ENCODE data around the gene PDE8B.
"Not testable (repeated sequence)": the region's sequence is repeated elsewhere in the genome, so short reads cannot be mapped to it uniquely, and the experiment has no call there.

Gene PDE8B

GRCh38 chr5:77366717-77367500, 156.4 kb downstream of the PDE8B start:
- DNase-seq = no peak

DNA sequence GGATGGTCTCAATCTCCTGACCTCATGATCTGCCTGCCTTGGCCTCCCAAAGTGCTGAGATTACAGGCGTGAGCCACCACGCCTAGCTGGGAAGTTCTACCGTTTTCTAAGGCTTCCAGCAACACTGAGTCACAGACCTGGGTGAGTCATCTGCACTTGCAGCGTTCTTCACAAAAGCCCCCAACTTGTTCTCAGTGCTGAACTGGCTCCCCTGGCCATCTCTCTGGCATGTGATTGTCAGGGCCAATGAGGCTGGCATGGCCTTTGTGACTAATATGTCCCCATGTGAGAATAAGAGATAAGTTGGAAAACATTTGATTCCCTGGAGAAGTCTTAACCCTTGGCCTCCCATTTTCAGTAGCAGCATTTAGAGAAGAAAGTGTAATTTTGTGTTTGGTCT, 157.3 kb downstream of the PDE8B start:
- DNase-seq = no peak

DNA sequence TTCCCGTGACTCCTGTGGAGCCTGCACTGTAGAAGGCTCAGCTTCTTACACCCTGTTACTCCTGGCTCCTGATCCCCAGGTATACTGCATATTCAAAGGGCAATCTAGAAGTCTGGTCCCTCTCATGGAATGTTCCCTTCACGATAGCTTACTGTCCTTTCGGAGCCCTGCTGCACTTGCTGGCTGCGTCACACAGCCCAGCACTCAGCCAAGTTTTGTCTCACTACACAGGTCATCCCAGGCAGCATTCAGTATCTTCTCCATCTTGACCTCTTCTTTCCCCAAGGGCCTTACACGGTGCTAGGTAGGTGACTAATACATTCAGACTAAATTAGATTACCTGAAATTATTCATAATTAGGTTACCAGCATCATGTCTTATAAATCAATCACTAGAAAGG, 157.9 kb downstream of the PDE8B start:
- no peak for DNase-seq

- no peak for DNase-seq
Measured at GRCh38 chr5:77369566-77369965, 159.1 kb downstream of the PDE8B start.

DNA sequence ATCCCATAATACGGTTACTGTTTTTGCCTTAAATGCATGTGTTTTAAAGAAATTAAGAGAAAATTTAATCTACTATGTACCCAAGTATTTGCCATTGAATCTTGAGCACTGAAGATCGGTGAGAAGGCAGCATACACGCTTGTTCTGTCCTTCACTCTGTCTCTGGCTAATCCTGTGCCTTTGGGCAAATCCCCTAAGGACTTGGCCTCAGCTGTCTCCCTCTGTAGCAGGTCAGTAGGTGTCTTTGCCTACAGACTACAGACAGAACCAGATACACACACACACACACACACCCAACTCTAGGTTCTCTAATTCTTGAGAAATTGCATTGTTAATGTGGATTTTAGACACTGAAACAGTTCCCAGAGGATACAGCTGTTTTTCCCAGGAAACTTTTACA, 164.2 kb downstream of the PDE8B start:
- no peak for DNase-seq

DNA sequence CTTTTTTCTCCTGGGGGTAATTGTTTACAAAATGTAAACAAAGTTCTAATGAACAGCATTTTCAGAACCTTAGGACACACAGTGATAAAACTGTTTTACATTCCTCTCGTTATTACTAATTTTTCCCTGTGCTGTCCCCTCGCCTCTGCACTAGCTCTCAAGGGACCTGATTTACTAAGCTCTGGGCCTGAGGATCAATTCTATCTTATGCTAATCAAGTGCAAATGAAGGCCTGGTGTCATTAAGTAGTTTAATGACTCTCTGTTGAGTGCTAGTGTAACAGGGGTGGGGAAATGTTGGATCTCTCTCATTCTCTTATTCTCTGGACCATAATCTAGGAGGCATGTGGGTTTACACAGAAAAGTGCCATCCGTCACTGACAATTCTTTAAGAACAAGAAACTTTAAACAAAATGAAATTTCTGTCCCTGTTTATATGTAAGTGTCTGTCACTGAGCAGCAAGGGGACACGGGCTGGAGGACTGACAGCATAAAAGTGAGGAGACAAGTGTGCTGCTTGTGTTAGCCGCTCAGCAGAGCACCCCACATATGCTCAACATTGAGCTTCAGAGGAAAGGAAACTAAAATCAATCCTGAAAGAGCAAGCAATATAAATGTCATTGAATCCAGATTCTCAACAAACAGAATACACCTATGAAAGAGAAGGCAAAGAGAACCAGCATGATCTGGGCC, 166.3 kb downstream of the PDE8B start:
- no peak for DNase-seq

GRCh38 chr5:77379558-77380061, 169.1 kb downstream of the PDE8B start:
- DNase-seq = peak; percentile 8

GRCh38 chr5:77380636-77381035, 170.2 kb downstream of the PDE8B start:
- DNase-seq = no peak

GRCh38 chr5:77383336-77383735, 172.9 kb downstream of the PDE8B start:
- DNase-seq = not testable (repeated sequence)

DNA sequence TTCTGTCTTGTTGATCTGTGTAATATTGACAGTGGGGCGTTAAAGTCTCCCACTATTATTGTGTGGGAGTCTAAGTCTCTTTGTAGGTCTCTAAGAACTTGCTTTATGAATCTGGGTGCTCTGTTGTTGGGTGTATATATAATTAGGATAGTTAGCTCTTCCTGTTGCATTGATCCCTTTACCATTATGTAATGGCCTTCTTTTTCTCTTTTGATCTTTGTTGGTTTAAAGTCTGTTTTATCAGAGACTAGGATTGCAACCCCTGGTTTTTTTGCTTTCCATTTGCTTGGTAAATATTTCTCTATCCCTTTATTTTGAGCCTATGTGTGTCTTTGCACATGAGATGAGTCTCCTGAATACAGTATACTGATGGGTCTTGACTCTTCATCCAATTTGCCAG, 175.9 kb downstream of the PDE8B start:
- not testable (repeated sequence) for DNase-seq

DNA sequence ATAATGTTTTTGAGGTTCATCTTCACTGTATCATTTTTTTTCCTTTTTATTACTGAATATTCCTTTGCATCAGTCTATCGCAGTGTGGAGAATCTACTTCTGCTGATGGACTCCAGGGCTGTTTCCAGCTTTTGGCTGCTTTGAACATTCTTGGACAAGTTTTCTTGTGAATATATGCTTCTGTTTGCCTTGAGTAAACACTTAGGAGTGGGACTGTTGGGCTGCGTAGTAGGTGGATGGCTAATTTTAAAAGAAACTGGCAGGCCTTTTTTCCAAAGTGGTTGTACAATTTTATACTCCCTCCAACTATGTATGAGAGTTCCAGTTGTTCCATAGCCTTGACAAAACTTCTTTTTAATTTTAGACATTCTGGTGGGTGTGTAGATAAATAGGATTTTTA, 179.3 kb downstream of the PDE8B start:
- DNase-seq = no peak

GRCh38 chr5:77390221-77390620, 179.7 kb downstream of the PDE8B start:
- no peak for DNase-seq

DNA sequence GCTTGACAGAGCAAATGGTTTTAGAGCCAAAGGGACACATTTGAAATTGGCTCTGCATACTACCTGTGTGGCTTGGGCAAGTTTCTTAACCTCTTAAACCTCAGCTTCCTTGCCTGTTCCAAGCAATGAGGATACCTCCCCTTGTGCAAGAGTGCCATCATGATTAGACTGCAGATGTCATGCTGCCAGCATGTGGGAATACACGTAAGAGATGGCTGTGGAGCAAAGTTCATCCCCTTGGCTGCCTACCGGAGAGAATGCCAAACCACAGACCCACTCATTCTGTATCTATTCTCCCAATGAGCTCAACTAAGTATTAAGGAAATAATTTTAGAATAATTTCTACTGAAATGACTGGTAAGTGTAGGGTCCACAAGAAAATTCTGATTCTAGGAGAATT, 180.3 kb downstream of the PDE8B start:
- no peak for DNase-seq

- no peak for DNase-seq
Measured at GRCh38 chr5:77391240-77391765, 180.8 kb downstream of the PDE8B start.

- DNase-seq = no peak
Measured at GRCh38 chr5:77394064-77394715, 183.7 kb downstream of the PDE8B start.

GRCh38 chr5:77396017-77396416, 185.5 kb downstream of the PDE8B start:
- DNase-seq = no peak

- no peak for DNase-seq
Measured at GRCh38 chr5:77397686-77398292, 187.3 kb downstream of the PDE8B start.

- DNase-seq = no peak
Measured at GRCh38 chr5:77398458-77398857, 188.0 kb downstream of the PDE8B start.

DNA sequence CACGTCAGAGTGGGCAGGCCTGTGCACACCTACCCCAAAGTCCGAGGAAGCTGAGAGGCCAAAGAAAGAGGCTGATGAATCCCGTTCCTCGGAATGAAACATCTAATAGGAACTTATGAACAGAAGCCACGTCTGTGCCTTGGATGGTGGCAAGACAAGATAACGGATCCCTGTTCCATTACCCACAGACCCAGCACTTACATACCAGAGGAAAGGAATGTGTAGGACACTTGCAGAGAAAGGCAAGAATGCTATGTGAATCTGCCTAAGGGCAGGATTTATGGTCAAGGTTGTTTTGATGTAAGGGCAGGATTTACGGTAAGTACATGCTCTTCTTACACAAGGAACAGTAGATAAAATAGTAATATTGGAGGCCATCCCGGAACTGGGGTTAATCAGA, 188.4 kb downstream of the PDE8B start:
- DNase-seq = no peak

GRCh38 chr5:77400645-77401044, 190.2 kb downstream of the PDE8B start:
- no peak for DNase-seq

GRCh38 chr5:77402796-77403195, 192.3 kb downstream of the PDE8B start:
- DNase-seq = no peak

GRCh38 chr5:77407152-77407551, 196.7 kb downstream of the PDE8B start:
- DNase-seq = no peak
